HG03039 (cell line): ENCODE measurements around the gene TLE3.

Experiments used
- ATAC-seq: cut with Tn5 transposase; IDR thresholded peaks from one replicate; pipeline ENCODE4 v1.9.1; 2021; ENCODE audit warnings: mild to moderate bottlenecking, moderate library complexity; ENCODE audit not compliant: unreplicated experiment

Gene TLE3

DNA sequence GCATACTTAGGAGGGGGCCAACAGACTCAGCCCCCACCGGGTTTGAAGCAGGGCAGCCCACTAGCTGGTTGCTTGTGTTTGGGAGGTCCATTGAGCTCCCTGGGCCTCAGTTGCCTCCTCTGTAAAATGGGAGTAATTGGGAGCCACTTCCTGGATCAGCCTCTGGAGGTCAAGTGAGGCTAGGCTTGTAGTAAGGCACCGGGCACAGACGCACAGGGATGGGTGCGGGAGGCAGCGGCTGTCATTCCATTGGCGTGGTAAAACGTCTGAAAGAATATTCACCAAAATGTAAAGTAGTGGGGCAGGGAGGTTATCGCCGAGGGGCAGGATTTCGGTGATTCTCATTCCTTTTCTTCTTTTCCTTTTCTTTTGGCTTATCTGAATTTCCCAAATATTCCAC, 64.6 kb downstream of the TLE3 start:
- no peak for ATAC-seq

GRCh38 chr15:70032509-70032908, 65.2 kb downstream of the TLE3 start:
- no peak for ATAC-seq

- no peak for ATAC-seq
Measured at GRCh38 chr15:70031713-70032112, 66.0 kb downstream of the TLE3 start.

- no peak for ATAC-seq
Measured at GRCh38 chr15:70031261-70031660, 66.5 kb downstream of the TLE3 start.

GRCh38 chr15:70030851-70031250, 66.9 kb downstream of the TLE3 start:
- no peak for ATAC-seq

GRCh38 chr15:70029297-70029701, 68.4 kb downstream of the TLE3 start:
- no peak for ATAC-seq

DNA sequence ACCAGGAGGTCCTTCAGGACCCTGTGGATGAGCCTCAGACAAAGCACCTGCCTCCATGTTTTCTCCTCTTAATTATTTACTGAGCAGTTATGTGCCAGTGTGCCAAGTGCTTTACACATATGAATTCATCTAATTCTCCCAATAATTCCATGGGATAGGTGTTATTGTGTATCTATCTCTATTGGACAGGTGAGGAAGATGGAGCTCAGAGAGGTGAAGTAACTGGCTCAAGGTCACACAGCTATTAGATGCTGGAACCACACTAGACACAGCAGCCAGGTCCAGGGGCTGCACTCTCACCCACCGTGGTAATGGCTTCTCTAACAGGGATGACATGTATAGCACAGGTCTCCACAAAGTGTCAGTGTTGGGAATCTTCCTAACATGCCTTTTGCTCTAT, 70.2 kb downstream of the TLE3 start:
- no peak for ATAC-seq

- ATAC-seq, result no peak
Measured at GRCh38 chr15:70026991-70027390, 70.7 kb downstream of the TLE3 start.

- no peak for ATAC-seq
Measured at GRCh38 chr15:70025413-70026296, 72.1 kb downstream of the TLE3 start.

DNA sequence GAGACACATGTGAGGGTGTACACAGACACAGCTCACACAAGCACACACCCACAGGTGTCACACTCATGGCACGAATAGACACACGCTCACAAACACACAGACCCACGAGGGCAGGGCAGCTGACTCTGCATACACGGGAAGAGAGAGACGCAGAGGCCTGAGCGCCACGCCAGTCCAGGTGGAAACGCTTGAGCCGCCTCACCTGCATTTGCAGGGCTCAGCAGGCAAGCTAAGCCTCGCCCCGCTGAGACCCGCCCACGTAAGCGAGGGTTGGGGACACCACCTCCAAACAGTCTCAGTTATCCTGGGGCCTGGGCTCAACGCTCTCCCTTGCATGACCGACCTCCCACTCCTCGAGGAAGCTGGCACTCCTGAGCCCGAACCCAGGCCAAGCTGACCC, 73.2 kb downstream of the TLE3 start:
- no peak for ATAC-seq

- no peak for ATAC-seq
Measured at GRCh38 chr15:70023769-70024491, 73.8 kb downstream of the TLE3 start.

GRCh38 chr15:70023064-70023768, 74.5 kb downstream of the TLE3 start:
- ATAC-seq, result peak; percentile 72

DNA sequence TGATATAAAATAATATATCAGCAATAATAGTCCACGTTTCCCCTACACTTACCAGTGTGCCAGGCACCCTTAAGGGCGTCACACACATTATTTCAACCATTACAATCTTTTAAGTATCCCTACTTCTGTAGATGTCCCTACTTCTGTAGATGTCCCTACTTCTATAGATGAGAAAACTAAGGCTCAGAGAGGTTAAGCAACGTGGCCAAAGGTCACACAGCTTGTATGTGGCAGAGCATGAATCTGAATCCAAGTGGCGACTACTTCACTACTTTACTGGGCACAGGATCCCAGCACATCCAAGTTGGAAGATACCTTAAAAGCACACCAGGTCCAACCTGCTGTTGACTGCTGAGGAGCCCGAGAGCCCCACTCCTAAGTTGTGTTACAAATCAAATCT, 77.5 kb downstream of the TLE3 start:
- ATAC-seq, result no peak

- ATAC-seq, result no peak
Measured at GRCh38 chr15:70018646-70019600, 78.8 kb downstream of the TLE3 start.

GRCh38 chr15:70017801-70018200, 79.9 kb downstream of the TLE3 start:
- no peak for ATAC-seq

- no peak for ATAC-seq
Measured at GRCh38 chr15:70017025-70017424, 80.7 kb downstream of the TLE3 start.

GRCh38 chr15:70016511-70016994, 81.2 kb downstream of the TLE3 start:
- no peak for ATAC-seq

DNA sequence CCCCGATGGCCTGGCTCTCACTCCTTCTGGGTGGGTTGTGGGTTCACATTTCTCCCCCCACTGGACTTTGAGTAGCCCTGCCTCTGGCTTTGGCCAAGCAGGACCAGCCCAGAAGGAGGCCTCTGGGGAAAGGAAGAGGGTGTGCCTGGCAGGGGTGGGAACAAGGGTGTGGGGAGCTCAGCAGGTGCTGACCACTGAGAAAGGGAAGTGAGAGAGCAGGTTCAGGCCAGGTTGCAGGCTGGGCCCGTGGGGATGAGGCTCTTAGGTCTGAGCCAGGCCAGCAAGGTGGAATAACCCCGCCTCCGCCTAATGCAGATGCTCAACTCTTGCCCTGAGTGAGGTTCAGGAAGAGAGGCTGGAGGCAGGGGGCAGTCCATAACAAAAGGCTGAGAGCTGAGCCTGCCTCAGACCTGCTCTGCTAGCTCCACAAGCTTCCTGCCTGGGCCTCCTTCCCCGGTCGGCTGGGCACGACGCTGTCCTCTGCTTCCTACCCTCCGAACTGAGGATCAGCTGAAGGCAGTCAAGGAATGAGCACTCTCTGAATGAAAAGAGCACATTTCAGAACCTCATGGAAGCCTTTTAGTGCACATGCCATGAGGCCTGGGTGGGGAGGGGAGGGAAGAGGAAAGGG, 82.7 kb downstream of the TLE3 start:
- ATAC-seq, result peak; percentile 55

GRCh38 chr15:70014331-70014730, 83.4 kb downstream of the TLE3 start:
- no peak for ATAC-seq
